K562 (cell line): ENCODE results near the gene PMFBP1. TPM values are rescaled to one million over a fixed set of nuclear protein-coding genes. Genes with fewer than 3 reads are reported as not detected.

Experiments used
- ARID1B ChIP-seq: fragments of 450-650 bp; IDR thresholded peaks from 2 replicates; pipeline ENCODE4 v1.6.1; 2016; ENCODE audit warnings: antibody characterized with exemption, mild to moderate bottlenecking, inconsistent platforms
- CBFA2T2 ChIP-seq: fragments of 450-650 bp; conservative IDR thresholded peaks from 2 replicates; pipeline ENCODE4 v1.6.1; 2017; ENCODE audit warnings: mild to moderate bottlenecking
- CBFB ChIP-seq: sonication (generic); formaldehyde crosslinking; IDR thresholded peaks from 2 replicates; pipeline ENCODE4 v1.4.0; 2020; ENCODE audit warnings: mild to moderate bottlenecking, missing genetic modification reagents
- CCAR2 ChIP-seq: fragments of 200-400 bp; formaldehyde crosslinking; IDR thresholded peaks from 2 replicates; pipeline ENCODE4 v1.6.1; 2017; ENCODE audit warnings: mild to moderate bottlenecking, low read depth, low read length
- CHAMP1 ChIP-seq: fragments of 450-650 bp; IDR thresholded peaks from 2 replicates; pipeline ENCODE4 v1.6.1; 2016; ENCODE audit warnings: mild to moderate bottlenecking
- CHCHD3 ChIP-seq: fragments of 250-450 bp; sonication (Bioruptor Pico); IDR thresholded peaks from 2 replicates; pipeline ENCODE4 v2.1.2; 2022; ENCODE audit warnings: mild to moderate bottlenecking
- ETS2 ChIP-seq: IDR thresholded peaks from 2 replicates; pipeline ENCODE4 v1.6.1; 2016; ENCODE audit warnings: borderline replicate concordance, missing genetic modification characterization, mild to moderate bottlenecking, moderate library complexity, missing compliant biosample characterization; ENCODE audit not compliant: poor library complexity, severe bottlenecking
- FOS ChIP-seq: IDR thresholded peaks from 3 replicates; pipeline ENCODE4 v1.6.1; 2011; ENCODE audit not compliant: insufficient read length; ENCODE audit errors: extremely low read depth
- GTF2E2 ChIP-seq: fragments of 200-800 bp; sonication (Bioruptor generic); IDR thresholded peaks from 2 replicates; pipeline ENCODE4 v1.6.1; 2016; ENCODE audit warnings: missing genetic modification characterization, missing compliant biosample characterization
- MIER1 ChIP-seq: fragments of 450-650 bp; IDR thresholded peaks from 2 replicates; pipeline ENCODE4 v1.6.1; 2016; ENCODE audit warnings: antibody characterized with exemption, mild to moderate bottlenecking, low read depth
- NFATC3 ChIP-seq: fragments of 450-650 bp; IDR thresholded peaks from 2 replicates; pipeline ENCODE4 v1.6.1; 2017; ENCODE audit warnings: mild to moderate bottlenecking
- NFE2L1 ChIP-seq: fragments of 450-650 bp; IDR thresholded peaks from 2 replicates; pipeline ENCODE4 v1.6.1; 2016; ENCODE audit warnings: missing genetic modification characterization, low read depth, mild to moderate bottlenecking, missing compliant biosample characterization, moderate library complexity, borderline replicate concordance
- NFIC ChIP-seq: fragments of 450-650 bp; IDR thresholded peaks from 2 replicates; pipeline ENCODE4 v1.6.1; 2017; ENCODE audit warnings: mild to moderate bottlenecking, inconsistent platforms
- NFXL1 ChIP-seq: fragments of 450-650 bp; formaldehyde crosslinking; IDR thresholded peaks from 2 replicates; pipeline ENCODE4 v1.4.0; 2021; ENCODE audit warnings: mild to moderate bottlenecking
- RBM25 ChIP-seq: fragments of 200-400 bp; formaldehyde crosslinking; IDR thresholded peaks from 2 replicates; pipeline ENCODE4 v1.6.1; 2018; ENCODE audit warnings: low read length, low read depth, moderate library complexity; ENCODE audit not compliant: severe bottlenecking
- RCOR1 ChIP-seq, 2 experiments: IDR thresholded peaks; 2 replicates each; pipeline ENCODE4 v1.6.1; 2012; ENCODE audit warnings: low read depth in 2 of 2, low read length in 2 of 2, borderline replicate concordance in 1 of 2, improper control_type of control experiment in 1 of 2
- RFX7 ChIP-seq: fragments of 250-450 bp; sonication (Bioruptor Pico); IDR thresholded peaks from 2 replicates; pipeline ENCODE4 v1.5.1; 2021; ENCODE audit warnings: mild to moderate bottlenecking
- SIN3B ChIP-seq: fragments of 450-650 bp; IDR thresholded peaks from 2 replicates; pipeline ENCODE4 v1.6.1; 2017; ENCODE audit warnings: low read depth, mild to moderate bottlenecking, moderate library complexity
- TAF9B ChIP-seq: fragments of 450-650 bp; IDR thresholded peaks from 2 replicates; pipeline ENCODE4 v1.6.1; 2018; ENCODE audit warnings: mild to moderate bottlenecking; ENCODE audit not compliant: partially characterized antibody
- TBP ChIP-seq: optimal IDR thresholded peaks from 2 replicates; pipeline ENCODE3; 2011; ENCODE audit warnings: low read depth, low read length, improper control_type of control experiment
- ZBTB26 ChIP-seq: fragments of 450-650 bp; formaldehyde crosslinking; IDR thresholded peaks from 2 replicates; pipeline ENCODE4 v1.4.0; 2022; ENCODE audit warnings: missing genetic modification characterization
- ZC3H8 ChIP-seq: fragments of 450-650 bp; IDR thresholded peaks from 2 replicates; pipeline ENCODE4 v1.6.1; 2017
- ZHX1 ChIP-seq: fragments of 150-350 bp; conservative IDR thresholded peaks from 2 replicates; pipeline ENCODE4 v1.6.1; 2014; ENCODE audit warnings: low read length
- polyA plus RNA-seq, 8 experiments: library from polyadenylated mRNA; depleted of rRNA in 4 of 8; stranded (reverse) in 5 of 8; unstranded in 3 of 8; fragments of >200 nt; fragmentation: Nextera tagmentation in 2 of 8; fragmentation: Illumina TruSeq in 1 of 8; extraction: Ambion mirVana in 2 of 8; extraction: Trizol in 1 of 8; gene quantifications; 2 replicates each; pipeline versions ENCODE4 v1.2.1 to v1.2.3, GENCODE V29; 2011 to 2014; ENCODE audit warnings: inconsistent platforms in 1 of 8, missing spikeins in 1 of 8
- total RNA-seq, 7 experiments: library from RNA; depleted of rRNA in 6 of 7; stranded (reverse); fragments of >200 nt in 6 of 7; fragmentation: Illumina TruSeq in 2 of 7; extraction: Trizol in 2 of 7; gene quantifications; 2 replicates each; pipeline versions ENCODE4 v1.2.1 to v1.2.3, GENCODE V29; 2011 to 2021; ENCODE audit warnings: low replicate concordance in 1 of 7

PMFBP1 gene
- total and polyA plus RNA-seq, 9 of the 15 experiments (the other 6 are each of a cell fraction or from before 2014, with no cell fraction given): 0.13 to 0.91 (median 0.47) TPM

GRCh38 chr16:72092832-72093447, 79.0 kb downstream of the PMFBP1 start (continued):
- no peak for TF ChIP-seq TBP
- no peak for TF ChIP-seq NFIC
- TF ChIP-seq RBM25: peak; percentile 50
- TF ChIP-seq ETS2: no peak
- no peak for TF ChIP-seq SIN3B
- no peak for TF ChIP-seq FOS
- no peak for TF ChIP-seq MIER1
- no peak for TF ChIP-seq NFATC3
- no peak for TF ChIP-seq ZC3H8
- no peak for TF ChIP-seq NFXL1 (CRISPR knock-in tag)
- TF ChIP-seq RFX7 (CRISPR knock-in tag): no peak
- no peak for TF ChIP-seq NFE2L1 (tag)
- no peak for TF ChIP-seq GTF2E2
- TF ChIP-seq ZBTB26 (CRISPR knock-in tag): no peak
- 0 out of 4 replicates have a peak, but pooled peaks of 1 of the 2 experiments have one; percentile 15 for TF ChIP-seq RCOR1 (IDR thresholded peaks at IDR 0.05; ENCODE audit: borderline replicate concordance in 1 of 2, low read depth in 2 of 2, low read length in 2 of 2)
- TF ChIP-seq CHAMP1: no peak
- TF ChIP-seq TAF9B: no peak
- no peak for TF ChIP-seq CBFB (CRISPR knock-in tag)
- TF ChIP-seq CHCHD3 (CRISPR knock-in tag): no peak
- TF ChIP-seq ARID1B: peak; percentile 23; the same call in 1 of the 2 replicates
- no peak for TF ChIP-seq CCAR2
- no peak; the same call in 1 of the 2 replicates for TF ChIP-seq ZHX1
- TF ChIP-seq CBFA2T2: no peak
